ENCODE measurements around the gene DENND1A. TPM values are rescaled to one million over a fixed set of nuclear protein-coding genes. Genes with fewer than 3 reads are reported as not detected.

The DENND1A gene
- total RNA-seq, 1 experiment from 2014 or later: 29.7 TPM

- Histone ChIP-seq H3K36me3 (ENCODE audit: low read depth, low read length) (no peaks in the 10 kb centered on the region), H3K4me1 (ENCODE audit: insufficient read depth, low read length) (no peaks in the 10 kb centered on the region), H2AFZ (ENCODE audit: low read length) (no peak overlapping the region), H3K9ac (ENCODE audit: low read length) (no peak overlapping the region), H3K79me2 (ENCODE audit: low read length) (no peaks in the 10 kb centered on the region), H3K9me2 (replicated peaks; ENCODE audit: low read length) (no peaks in the 10 kb centered on the region), H3K9me3 (ENCODE audit: low read length) (no peaks in the 10 kb centered on the region), H3K27me3 (ENCODE audit: low read length) (no peaks in the 10 kb centered on the region), H3K27ac (ENCODE audit: low read length) (no peak overlapping the region), H4K20me1 (ENCODE audit: low read length) (no peaks in the 10 kb centered on the region), H3F3A (ENCODE audit: low read length, unreplicated experiment) (no peaks in the 10 kb centered on the region), H3K4me2 (ENCODE audit: low read length) (no peak overlapping the region), H3K4me3 (ENCODE audit: low read length) (no peak overlapping the region)
- ATAC-seq: no peak
- POLR2A ChIA-PET (ENCODE audit: unreplicated experiment): no interaction called here
- intact Hi-C loops (cut with micrococcal nuclease): no loop called here
- no TSS peak for BruUV-seq (replicated peaks)
- CTCF ChIA-PET: interaction anchor here (0.6 kb wide), 1 partner anchor 53 kb away, joined by 4 read pairs; no protein-coding TSS in a partner anchor
- DNase-seq: no peak
- TF ChIP-seq EZH2 (IDR thresholded peaks at IDR 0.05; ENCODE audit: low read length, unreplicated experiment) (no peak), EZH2phosphoT487 (IDR thresholded peaks at IDR 0.05; ENCODE audit: borderline replicate concordance, low read length) (no peak), CTCF (conservative IDR thresholded peaks at IDR 0.05; ENCODE audit: low read depth, low read length) (no peak)
These were observed 540.9 kb downstream of the DENND1A start for GRCh38 chr9:123389070-123389469.

GRCh38 chr9:123387686-123388085, 542.2 kb downstream of the DENND1A start:
- CTCF ChIA-PET: no interaction called here
- Histone ChIP-seq H3K27ac (ENCODE audit: low read length) (no peak overlapping the region), H3K4me1 (ENCODE audit: insufficient read depth, low read length) (no peaks in the 10 kb centered on the region), H3K79me2 (ENCODE audit: low read length) (no peaks in the 10 kb centered on the region), H3K9me2 (replicated peaks; ENCODE audit: low read length) (no peaks in the 10 kb centered on the region), H4K20me1 (ENCODE audit: low read length) (no peaks in the 10 kb centered on the region), H3K9ac (ENCODE audit: low read length) (no peak overlapping the region), H3K9me3 (ENCODE audit: low read length) (no peaks in the 10 kb centered on the region), H3K27me3 (ENCODE audit: low read length) (no peaks in the 10 kb centered on the region), H3F3A (ENCODE audit: low read length, unreplicated experiment) (no peaks in the 10 kb centered on the region), H3K36me3 (ENCODE audit: low read depth, low read length) (no peaks in the 10 kb centered on the region), H3K4me2 (ENCODE audit: low read length) (no peak overlapping the region), H2AFZ (ENCODE audit: low read length) (no peak overlapping the region), H3K4me3 (ENCODE audit: low read length) (no peak overlapping the region)
- intact Hi-C loops (cut with micrococcal nuclease): no loop called here
- no peak for ATAC-seq
- no peak for DNase-seq
- no peak for TF ChIP-seq EZH2 (IDR thresholded peaks at IDR 0.05; ENCODE audit: low read length, unreplicated experiment)
- TF ChIP-seq EZH2phosphoT487 (IDR thresholded peaks at IDR 0.05; ENCODE audit: borderline replicate concordance, low read length): no peak
- TF ChIP-seq CTCF (conservative IDR thresholded peaks at IDR 0.05; ENCODE audit: low read depth, low read length): no peak
- no TSS peak for BruUV-seq (replicated peaks)
- POLR2A ChIA-PET (ENCODE audit: unreplicated experiment): no interaction called here

- Histone ChIP-seq H3K4me1 (ENCODE audit: insufficient read depth, low read length) (no peaks in the 10 kb centered on the region), H3K9ac (ENCODE audit: low read length) (no peak overlapping the region), H3F3A (ENCODE audit: low read length, unreplicated experiment) (no peaks in the 10 kb centered on the region), H3K36me3 (ENCODE audit: low read depth, low read length) (no peaks in the 10 kb centered on the region), H3K27me3 (ENCODE audit: low read length) (no peaks in the 10 kb centered on the region), H3K4me3 (ENCODE audit: low read length) (no peak overlapping the region), H3K9me2 (replicated peaks; ENCODE audit: low read length) (no peaks in the 10 kb centered on the region), H2AFZ (ENCODE audit: low read length) (no peak overlapping the region), H3K9me3 (ENCODE audit: low read length) (no peaks in the 10 kb centered on the region), H3K79me2 (ENCODE audit: low read length) (no peaks in the 10 kb centered on the region), H3K27ac (ENCODE audit: low read length) (no peak overlapping the region), H3K4me2 (ENCODE audit: low read length) (no peak overlapping the region), H4K20me1 (ENCODE audit: low read length) (no peaks in the 10 kb centered on the region)
- DNase-seq (no peak), ATAC-seq (no peak)
- no peak for TF ChIP-seq EZH2 (IDR thresholded peaks at IDR 0.05; ENCODE audit: low read length, unreplicated experiment)
- TF ChIP-seq EZH2phosphoT487 (IDR thresholded peaks at IDR 0.05; ENCODE audit: borderline replicate concordance, low read length): no peak
- no peak for TF ChIP-seq CTCF (conservative IDR thresholded peaks at IDR 0.05; ENCODE audit: low read depth, low read length)
- ChIA-PET POLR2A (ENCODE audit: unreplicated experiment) (no interaction called here), CTCF (no interaction called here)
- no TSS peak for BruUV-seq (replicated peaks)
- intact Hi-C loops (cut with micrococcal nuclease): no loop called here
These were observed 546.3 kb downstream of the DENND1A start for GRCh38 chr9:123383512-123384170.

All from PC-3 (cell line).